GM19351 (cell line): ENCODE data around the gene SH2D3A.

ENCODE experiments used
- ATAC-seq: cut with Tn5 transposase; IDR thresholded peaks from one replicate; pipeline ENCODE4 v1.9.1; 2021; ENCODE audit warnings: mild to moderate bottlenecking, moderate library complexity; ENCODE audit not compliant: unreplicated experiment

SH2D3A gene

DNA sequence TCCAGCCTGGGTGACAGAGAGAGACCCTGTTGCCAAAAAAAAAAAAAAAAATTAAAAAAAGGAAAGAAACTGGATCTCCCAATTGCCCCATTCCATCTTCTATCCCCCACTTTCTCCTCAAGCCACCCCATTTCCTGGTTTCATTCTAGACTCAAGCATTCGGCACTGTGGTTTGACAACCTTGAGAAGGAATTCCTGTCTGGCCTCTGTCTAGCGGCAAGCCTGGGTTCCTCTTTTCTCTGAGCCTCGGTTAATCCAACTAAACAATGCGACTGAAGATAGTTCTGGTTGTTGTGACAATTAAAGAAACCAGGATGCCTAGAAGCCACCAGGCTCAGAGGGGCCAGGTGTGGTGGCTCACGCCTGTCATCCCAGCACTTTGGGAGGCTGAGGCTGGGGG lies 43.5 kb downstream of the SH2D3A start:
- no peak for ATAC-seq

DNA sequence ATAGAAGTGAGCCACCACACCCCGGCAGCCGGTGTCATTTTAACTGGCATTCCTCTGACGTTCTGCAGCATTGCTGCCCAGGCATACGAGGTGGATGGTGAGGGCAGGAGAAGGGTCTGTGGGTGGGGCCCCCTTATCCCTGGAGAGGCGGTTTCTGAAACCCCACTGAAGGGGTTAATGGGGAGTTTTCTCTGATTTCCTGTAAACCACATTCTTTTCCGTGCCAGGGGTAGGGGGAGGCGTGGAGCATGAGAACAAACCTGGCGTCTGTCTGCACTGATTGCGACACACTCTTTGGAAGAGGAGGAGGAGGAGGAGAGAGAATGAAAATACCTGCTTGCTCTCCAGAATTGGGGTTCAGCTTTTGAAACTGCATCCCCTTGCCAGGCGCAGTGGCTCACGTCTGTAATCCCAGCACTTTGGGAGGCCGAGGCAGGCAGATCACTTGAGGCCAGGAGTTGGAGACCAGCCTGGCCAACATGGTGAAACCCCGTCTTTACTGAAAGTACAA lies 44.1 kb downstream of the SH2D3A start:
- no peak for ATAC-seq

DNA sequence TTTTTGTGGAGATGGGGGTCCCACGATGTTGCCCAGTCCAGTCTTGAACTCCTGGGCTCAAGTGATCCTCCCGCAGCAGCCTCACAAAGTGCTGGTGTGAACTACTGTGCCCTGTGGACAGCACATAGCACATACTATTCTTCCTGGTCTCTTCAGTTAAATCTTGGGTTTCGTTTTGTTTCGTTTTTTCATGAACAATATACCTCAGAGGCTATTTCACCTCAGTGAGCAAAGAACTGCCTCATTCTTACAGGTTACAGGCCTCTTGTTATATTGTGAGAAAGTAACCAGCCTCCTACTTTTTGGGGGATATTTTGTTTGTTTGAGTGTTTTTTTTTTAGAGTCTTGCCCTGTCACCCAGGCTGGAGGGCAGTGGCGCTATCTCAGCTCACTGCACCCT lies 45.5 kb downstream of the SH2D3A start:
- no peak for ATAC-seq

DNA sequence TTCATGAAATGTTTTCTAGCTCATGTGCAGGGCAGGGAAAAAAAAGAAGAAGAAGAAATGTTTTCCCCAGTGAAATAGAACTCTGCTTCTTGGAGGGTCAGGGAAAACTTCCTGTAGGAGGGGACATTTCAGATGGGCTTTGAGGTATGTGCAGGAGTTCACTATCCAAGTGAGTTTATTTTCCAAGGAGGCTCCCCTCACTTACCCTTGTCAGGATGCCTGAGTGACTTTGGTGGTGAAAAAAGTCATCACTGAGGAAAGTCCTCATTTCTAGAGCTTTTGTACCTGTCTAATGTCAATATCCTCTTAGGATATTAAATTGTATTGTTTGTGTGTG lies 46.1 kb downstream of the SH2D3A start:
- ATAC-seq, result no peak

DNA sequence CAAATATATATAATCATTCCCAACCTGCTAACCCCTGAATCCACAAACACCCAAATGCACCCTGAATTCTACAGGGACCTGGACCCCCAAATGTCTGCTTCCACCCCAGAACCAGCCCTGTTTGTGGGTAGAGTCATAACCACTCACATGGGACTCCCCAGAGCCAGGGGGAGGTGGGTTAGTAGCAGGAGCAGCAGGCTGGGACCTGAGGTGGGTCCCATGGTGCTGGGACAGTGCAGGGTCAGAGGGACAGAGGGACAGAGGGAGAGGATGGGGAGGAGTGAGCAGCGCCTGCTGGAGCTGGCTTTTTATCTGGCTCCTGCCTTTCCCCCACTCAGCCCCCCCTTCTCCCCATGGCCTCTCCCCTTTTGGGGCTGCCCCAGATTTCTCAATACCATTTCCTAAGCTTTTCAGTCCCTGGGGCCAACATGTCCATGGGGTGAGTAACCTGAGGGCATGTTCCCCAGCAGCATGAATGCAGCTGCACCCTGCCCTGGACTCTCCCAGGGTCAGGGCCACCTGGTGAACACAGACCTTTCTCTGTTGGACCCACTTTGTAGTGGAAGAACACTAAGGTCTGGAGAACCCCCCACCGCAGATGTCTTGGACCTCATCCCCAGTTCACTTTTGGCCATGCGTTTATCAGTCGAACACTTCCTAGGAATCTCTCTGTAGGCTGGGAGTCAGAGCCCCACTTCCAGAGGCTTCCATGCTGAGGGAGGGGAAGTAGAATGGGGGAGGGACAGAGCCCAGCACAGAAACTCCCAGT lies 46.7 kb downstream of the SH2D3A start, which contains the start of gene C3:
Gene C3 (minus strand): TSS at position 282 of the 769 bp plus-strand sequence. CDS start 61 bp downstream, at position 221.
- ATAC-seq, result no peak

DNA sequence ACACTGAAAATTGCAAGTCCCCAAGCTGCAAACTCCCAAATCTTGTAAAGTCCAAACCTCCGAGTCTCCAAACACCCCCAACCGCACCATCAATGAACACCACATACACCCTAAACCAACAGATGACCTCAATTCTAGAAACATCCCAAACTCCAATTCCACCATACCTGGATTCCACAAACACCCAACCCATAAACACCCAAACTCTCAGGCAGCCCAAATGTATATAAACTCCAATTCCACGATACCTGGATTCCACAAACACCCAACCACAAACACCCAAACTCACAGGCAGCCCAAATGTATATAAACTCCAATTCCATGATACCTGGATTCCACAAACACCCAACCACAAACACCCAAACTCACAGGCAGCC lies 47.3 kb downstream of the SH2D3A start:
- no peak for ATAC-seq

DNA sequence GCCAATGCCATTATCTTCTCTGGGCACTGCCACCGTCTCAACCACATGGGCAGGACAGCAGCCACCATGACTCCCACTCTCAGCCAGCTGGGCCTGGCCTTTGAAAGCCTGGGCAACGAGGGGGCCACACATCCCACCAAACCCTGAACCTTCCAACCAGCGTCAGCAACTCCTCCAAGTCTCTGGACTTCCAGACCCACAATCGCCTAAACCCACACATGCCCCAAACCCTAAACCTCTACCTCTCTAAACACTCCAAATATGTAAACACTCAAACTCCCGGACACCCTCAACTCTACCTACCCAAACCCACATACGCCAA lies 47.7 kb downstream of the SH2D3A start:
- no peak for ATAC-seq

DNA sequence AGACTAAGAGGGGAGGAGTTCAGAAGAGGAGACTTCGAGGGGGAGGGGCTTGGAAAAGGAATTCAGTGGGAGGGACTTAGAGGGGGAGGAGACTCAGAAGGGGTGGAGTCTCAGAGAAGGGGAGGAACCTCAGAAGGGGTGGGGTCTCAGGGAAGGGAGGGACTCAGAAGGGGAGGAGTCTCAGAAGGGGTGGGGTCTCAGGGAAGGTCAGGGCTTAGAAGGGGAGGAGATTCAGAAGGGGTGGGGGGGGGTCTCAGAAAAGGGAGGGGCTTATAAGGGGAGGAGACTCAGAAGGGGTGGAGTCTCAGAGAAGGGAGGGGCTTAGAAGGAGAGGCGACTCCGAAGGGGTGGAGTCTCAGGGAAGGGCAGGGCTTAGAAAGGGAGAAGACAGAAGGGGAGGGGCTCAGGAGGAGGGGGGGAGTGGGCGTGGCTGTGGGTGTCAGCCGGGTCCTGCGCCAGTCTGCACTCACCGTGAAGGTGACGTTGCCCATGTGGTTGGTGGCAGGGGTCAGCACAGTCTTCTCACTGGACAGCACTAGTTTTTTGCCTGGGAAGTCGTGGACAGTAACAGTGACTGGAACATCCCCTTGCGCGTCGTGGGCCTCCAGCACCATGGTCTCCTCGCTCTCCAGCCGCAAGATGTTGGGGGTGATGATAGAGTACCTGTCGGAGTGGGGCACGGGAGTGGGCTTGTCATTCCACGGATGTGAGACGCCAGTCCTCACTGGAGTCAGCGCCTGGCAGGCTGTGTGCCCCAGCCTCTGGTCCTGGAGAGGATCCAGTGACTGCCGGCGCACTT lies 48.3 kb downstream of the SH2D3A start:
- no peak for ATAC-seq

DNA sequence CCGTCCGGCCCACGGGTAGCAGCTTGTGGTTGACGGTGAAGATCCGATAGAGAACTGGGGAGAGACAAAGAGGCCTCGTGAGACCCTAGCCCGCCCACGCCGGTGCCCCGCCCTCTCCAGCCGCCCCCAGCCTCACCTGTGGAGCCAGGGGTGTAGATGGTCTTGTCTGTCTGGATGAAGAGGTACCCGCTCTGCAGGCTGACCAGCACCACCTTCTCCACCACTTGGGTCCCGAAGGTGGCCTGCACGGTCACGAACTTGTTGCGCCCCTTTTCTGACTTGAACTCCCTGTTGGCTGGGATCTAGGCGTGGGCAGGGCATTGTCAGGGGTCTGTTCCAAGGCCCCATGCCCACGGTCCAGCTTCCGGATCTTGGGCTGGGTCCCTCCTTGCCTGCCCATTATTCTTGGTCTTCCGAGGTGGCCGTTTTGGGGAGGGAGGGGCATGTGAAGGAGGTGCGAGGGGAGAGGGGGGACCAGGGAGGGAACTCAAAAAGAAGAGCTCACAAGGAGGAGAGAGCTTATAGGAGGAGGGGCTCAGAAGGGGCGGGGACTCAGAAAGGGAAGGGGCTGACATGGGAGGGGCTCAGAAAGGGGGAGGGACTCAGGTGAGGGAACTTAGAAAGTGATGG lies 49.0 kb downstream of the SH2D3A start:
- ATAC-seq, result no peak

DNA sequence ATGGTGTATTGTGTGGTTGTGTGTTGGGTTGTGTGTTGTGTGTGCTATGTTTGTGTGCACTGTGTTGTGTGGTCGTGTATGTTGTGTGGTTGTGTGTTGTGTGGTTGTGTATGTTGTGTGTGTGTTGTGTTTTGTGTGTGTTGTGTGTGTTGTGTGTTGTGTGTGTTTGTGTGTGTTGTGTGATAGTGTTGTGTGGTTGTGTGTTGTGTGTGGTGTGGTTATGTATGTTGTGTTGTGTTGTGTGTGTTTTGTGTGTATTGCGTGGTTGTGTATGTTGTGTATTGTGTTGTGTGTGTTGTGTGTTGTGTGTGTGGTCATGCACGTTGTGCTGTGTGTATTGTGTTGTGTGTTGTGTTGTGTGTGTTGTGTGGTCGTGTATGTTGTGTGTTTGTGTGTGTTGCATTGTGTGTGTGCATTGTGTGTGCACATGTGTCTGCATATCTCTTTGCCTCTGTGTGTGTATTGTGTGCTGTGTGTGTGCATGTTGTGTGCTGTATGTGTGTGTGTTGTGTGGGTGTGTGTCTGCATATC lies 49.7 kb downstream of the SH2D3A start:
- no peak for ATAC-seq

DNA sequence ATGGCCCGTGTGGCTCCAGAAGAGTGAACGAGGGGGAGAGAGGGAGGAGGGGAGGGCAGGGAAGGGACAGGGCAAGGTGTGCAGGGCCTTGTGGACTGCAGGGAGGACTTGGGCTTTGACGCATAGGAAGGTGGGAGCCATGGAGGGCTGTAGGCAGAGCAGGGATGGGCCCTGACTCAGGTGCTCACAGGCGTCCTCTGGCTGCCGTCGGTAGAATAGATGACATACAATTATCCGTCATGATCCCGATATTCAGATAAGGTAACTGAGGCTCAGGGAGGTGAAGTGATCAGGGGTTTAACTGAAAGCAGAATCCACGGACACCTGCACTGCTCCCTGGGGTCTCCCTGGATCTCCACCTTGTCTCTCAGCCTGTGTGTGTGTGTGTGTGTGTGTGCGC lies 50.2 kb downstream of the SH2D3A start:
- no peak for ATAC-seq

DNA sequence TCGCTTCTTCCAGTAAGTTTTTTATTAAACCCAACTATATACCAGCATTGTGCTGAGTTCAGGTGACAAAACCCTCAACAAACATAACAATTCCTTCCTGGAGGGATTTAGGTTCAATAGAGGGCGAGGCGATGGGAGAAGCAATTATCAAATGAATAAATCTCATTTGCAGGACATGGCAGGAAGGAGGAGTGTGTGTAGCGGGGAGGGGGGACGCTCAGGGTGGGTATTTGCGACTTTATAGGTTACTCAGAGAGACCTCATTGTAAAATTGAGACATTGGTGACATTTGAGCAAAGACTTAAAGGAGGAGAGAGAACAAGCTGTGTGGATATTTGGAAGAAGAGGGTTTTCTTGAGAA lies 50.6 kb downstream of the SH2D3A start:
- no peak for ATAC-seq

DNA sequence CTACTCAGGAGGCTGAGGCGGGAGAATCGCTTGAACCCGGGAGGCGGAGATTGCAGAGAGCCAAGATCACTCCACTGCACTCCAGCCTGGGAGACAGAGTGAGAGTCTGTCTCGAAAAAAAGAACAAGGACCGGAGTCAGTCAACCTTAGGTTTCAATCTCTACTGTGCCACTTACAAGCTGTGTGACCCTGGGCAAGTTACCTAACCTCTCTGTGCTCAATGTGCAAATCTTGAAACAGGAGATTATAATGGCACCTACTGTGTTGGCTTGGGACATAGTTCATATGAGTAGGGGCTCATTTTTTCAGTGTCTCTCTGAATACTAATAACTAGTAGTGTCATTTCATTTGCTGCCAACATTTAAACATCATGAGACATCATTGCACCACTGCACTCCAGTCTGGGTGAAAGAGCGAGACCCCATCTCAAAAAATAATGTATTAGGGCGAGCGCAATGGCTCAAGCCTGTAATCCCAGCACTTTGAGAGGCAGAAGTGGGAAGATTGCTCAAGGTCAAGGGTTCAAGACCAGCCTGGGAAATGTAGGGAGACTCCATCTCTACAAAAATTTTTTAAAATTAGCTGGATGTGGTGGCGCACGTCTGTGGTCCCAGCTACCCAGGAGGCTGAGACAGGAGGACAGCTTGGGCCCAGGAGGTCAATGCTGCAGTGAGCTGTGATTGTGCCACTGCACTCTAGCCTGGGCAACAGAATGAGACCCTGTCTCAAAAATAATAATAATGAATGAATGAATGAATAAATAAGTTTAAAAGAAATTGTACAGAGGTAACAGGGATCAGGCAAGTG lies 52.3 kb downstream of the SH2D3A start:
- no peak for ATAC-seq

DNA sequence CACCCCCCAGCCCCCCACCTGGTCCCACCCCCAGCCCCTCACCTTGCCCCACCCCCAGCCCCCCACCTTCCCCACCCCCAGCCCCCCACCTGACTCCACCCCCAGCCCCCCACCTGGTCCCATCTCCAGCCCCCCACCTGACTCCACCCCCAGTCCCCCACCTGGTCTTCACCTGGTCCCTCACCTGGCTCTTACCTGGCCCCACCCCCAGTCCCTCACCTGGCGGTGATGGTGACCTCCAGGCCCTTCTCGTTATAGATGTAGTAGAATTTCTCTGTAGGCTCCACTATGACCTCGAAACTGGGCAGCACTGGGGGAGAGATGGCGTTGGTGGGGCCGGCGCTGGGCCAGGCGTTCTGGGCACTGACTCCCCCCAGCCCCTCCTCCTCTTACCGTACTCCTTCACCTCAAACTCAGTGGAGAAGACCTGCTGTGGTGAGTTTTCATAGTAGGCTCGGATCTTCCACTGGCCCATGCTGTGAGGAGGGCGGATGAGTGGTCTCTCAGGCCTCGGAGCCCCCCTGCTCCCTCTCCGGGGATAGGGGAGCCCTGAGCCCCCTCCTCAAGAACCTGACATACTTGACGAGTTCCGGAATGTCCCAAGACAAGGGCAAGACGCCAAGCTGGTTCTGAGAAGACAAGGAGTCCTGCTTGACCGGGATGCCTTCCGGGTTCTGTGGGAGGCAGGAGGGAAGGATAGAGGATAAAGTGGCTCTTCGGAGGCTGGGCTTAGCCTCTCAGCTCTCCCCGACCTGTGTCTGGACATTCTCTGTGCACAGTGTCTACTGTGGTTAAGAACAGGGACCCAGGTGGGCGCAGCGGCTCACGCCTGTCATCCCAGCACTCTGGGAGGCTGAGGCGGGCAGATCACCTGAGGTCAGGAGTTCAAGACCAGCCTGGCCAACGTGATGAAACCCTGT lies 53.2 kb downstream of the SH2D3A start:
- no peak for ATAC-seq

DNA sequence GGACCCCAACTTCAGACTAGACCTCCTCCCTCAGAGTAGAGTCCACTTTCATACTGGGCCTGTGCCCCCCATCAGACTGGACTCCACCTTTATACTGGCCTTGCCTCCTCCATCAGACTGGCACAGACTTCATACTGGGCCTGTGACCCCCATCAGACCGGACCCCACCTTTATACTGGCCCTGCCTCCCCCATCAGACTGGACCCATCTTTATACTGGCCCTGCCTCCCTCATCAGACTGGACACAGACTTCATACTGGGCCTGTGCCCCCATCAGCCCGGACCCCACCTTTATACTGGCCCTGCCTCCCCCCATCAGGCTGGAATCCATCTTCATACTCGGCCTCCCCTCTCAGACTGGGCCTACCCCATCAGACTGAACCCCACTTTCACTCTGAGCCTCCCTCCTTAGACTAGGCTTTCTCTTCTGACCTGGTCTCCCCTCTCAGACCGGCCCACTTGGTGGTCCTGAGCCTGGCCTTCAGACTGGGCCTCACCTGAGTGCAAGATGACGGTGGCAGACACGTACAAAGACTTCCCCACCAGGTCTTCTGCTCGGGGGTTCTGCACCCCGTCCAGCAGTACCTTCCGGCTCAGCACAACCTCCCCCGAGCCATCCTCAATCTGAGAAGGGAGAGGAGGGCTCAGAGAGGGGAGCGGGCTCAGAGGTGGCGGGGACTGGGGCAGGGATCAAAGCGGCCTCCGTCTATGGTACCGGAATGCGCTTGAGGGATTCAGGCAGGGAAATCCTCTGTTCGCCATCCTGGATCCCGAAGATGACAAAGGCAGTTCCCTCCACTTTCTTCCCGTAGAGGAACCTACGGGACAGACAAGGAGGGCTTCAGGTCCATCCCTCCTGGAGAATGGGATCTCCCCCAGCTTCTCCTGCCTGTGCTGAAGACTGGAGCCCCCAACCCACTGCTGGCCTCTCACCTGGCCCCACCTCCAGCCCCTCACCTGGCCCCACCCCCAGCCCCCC lies 54.3 kb downstream of the SH2D3A start:
- ATAC-seq, result no peak

DNA sequence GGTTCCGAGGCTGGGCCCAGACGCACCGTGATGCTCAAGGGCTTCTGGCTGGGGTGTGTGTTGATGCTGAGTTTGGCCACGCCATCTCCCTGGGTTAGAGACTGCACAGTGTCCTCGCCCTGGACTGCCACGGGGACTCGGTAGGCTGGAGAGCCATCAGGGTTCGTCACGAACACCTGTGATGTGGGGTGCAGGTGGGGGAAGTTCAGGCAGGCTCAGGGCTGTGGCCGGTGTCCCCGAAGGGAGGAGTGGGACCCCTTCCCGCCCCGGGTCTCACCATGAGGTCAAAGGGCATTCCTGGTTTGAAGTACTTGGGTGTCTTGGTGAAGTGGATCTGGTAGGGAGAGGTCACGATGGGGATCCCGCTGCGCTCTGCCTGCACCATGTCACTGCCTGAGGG lies 55.0 kb downstream of the SH2D3A start:
- no peak for ATAC-seq

DNA sequence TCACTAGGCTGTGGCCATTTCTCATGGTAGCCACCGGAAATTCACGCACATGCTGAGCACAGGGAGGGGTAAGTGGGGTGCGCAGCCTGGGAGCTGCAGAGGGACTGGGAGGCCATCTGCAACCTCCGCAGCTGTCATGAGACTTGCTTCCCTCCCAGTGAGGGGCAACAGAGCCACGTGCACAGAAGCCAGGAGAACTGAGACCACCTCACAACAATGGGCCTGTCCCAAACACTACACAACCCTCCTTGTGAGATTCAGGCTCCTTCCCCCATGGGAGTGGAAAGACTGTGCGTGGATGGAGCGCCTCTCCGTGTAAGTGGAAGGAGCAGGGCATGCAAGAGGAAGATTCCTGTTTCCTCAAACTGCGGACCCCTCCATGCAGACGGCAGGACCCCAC lies 55.6 kb downstream of the SH2D3A start:
- ATAC-seq, result no peak

DNA sequence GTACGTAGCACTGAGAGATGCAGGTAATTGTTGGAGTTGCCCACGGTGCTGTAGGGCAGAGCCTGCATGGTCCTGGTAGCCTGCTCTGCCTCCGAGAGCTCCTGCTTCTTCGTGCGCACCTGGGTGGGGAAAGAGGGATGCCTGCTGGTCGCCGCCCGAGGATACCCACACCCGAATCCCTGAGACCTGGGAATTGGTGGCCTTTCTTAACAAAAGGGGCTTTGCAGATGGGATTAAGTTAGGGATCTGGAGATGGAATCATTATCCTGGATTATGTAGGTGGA lies 56.2 kb downstream of the SH2D3A start:
- no peak for ATAC-seq
